Adipocyte (in vitro differentiated cells): ENCODE results near the gene KIF13A.

ENCODE experiments used
- DNase-seq: peaks from one replicate; pipeline ENCODE4 v3.0.0-alpha.2; 2015; ENCODE audit warnings: low read depth
- H3K27me3 ChIP-seq: replicated peaks from 2 replicates; pipeline ENCODE4 v1.7.0; 2013; ENCODE audit warnings: mild to moderate bottlenecking, low read length, moderate library complexity; ENCODE audit not compliant: control insufficient read depth, insufficient read depth
- H3K36me3 ChIP-seq: 2 replicates; pipeline ENCODE4 v1.7.0; 2013; ENCODE audit warnings: low read length, mild to moderate bottlenecking, moderate library complexity; ENCODE audit not compliant: control insufficient read depth, insufficient read depth, severe bottlenecking
- H3K4me1 ChIP-seq: 2 replicates; pipeline ENCODE4 v1.7.0; 2013; ENCODE audit warnings: mild to moderate bottlenecking, low read length, moderate library complexity; ENCODE audit not compliant: control insufficient read depth, insufficient read depth
- H3K4me3 ChIP-seq: 2 replicates; pipeline ENCODE4 v1.7.0; 2013; ENCODE audit warnings: mild to moderate bottlenecking, low read length, moderate library complexity
- H3K9ac ChIP-seq: 2 replicates; pipeline ENCODE4 v1.7.0; 2013; ENCODE audit warnings: mild to moderate bottlenecking, low read length, moderate library complexity
- H3K9me3 ChIP-seq: 2 replicates; pipeline ENCODE4 v1.7.0; 2013; ENCODE audit warnings: mild to moderate bottlenecking, low read length, moderate library complexity; ENCODE audit not compliant: control insufficient read depth

KIF13A gene

DNA sequence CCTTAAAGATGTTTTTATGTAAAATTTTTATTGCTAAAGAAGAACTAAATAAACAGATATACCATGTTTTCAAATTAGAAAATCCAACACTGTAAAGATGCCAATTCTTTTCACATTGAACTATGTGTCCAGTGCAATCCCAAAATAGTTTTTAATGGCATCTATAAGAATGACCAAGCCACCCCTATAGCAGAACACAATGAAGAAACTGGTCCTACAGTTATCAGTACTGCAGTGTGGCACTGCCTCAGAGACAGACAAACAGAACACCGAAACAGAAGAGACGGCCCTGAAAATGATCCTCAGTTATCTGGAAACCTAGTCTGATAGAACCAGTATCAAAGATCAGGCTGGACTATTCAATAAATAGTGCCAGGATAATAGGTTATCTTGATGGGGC is 41.9 kb downstream of the KIF13A start:
- Histone ChIP-seq H3K27me3 (no peaks in the 10 kb centered on the region), H3K9me3 (no peaks in the 10 kb centered on the region), H3K4me1 (peaks cover 27% of the 10 kb centered on the region), H3K4me3 (peak overlapping the region; percentile 47), H3K9ac (no peak overlapping the region), H3K36me3 (no peaks in the 10 kb centered on the region)
- no peak for DNase-seq

DNA sequence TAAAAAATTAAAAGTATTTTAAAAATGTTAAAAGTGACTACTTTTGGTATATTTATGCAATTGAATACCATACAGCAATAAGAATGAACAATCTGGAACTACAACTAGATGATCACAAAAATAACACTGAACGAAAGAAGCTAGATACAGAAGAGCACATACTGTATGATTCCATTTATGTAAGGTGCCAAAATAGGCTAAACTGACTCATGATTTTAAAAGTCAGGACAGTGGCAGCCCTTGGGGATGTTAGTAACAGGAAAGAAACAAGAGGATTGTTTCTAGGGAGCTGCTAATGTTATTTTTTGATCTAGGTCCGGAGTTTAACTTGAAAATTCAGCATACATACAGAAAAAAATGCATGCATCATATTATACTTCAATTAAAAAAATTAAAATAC is 42.3 kb downstream of the KIF13A start:
- Histone ChIP-seq H3K4me1 (peaks cover 23% of the 10 kb centered on the region), H3K9me3 (no peaks in the 10 kb centered on the region), H3K9ac (no peak overlapping the region), H3K36me3 (no peaks in the 10 kb centered on the region), H3K4me3 (peak overlapping the region; percentile 47), H3K27me3 (no peaks in the 10 kb centered on the region)
- peak; percentile 59 for DNase-seq

DNA sequence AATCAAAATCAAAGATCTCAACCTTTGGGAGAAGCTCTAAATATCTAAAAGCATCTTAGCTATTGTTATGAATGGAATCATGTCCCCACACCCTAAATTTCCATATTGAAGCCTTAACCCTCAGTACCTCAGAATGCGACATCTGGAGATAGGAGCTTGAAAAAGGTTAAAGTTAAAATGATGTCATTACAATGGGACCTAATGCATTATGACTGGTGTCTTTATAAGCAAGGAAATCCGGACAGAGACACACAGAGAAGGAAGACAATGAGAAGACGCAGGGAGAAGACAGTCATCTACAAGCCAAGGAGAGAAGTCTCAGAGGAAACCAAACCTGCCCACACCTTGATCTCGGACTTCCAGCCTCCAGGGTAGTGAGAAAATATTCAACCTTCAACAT is 46.1 kb downstream of the KIF13A start:
- Histone ChIP-seq H3K4me3 (no peak overlapping the region), H3K36me3 (no peaks in the 10 kb centered on the region), H3K4me1 (peaks cover 25% of the 10 kb centered on the region), H3K9ac (no peak overlapping the region), H3K27me3 (no peaks in the 10 kb centered on the region), H3K9me3 (no peaks in the 10 kb centered on the region)
- no peak for DNase-seq

DNA sequence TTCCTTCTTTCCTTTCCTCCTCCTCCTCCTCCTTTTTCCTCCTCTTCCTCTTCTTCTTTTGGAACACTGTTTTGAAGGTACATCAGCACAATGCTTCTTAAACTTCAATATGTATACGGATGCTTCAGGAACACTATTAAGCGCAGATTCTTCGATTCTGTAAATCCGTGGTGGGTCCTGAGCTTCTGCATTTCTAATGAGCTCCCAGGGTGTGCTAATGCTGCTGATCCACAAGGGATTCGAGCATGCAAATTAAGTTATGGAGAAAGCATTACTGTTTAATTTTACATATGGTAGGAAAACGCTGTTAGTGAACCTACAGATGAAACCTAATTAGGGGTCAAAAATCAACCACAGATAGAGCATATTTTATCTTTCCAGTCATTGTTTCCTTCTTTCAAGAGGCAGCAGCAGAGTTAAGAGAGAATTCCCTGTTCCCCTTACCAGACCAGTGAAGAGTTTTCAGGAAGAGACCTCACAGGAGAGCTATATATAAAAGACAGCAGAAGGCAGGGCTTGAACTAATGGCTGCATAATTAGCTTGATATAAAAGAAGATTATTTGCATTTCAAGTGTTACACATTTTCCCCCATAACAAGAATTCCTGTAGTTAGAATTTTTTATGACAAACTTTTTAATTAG is 47.2 kb downstream of the KIF13A start:
- Histone ChIP-seq H3K36me3 (no peaks in the 10 kb centered on the region), H3K4me3 (no peak overlapping the region)
- no peak for DNase-seq

DNA sequence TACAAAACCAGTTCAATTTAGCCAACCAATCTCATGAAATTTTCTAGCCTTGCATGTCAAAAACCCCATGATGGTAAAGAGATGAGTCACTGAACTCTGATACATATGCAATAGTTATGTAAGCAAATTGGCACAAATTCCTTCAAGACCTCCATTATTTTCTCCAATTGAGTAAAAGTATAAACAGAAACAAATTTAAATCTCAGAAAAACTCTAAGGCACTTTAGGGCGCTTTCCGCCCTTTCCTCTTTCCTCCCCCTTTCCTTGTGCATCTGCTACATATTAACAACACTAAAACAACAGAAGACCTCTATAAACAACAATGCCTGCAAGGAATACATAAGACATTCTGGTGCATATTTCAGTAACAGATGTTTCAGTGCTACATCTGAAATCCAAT is 48.5 kb downstream of the KIF13A start:
- no peaks in the 10 kb centered on the region for H3K36me3 ChIP-seq
- no peaks in the 10 kb centered on the region for H3K27me3 ChIP-seq
- DNase-seq: peak; percentile 76
- no peak overlapping the region for H3K9ac ChIP-seq
- peaks cover 23% of the 10 kb centered on the region for H3K4me1 ChIP-seq
- no peak overlapping the region for H3K4me3 ChIP-seq
- H3K9me3 ChIP-seq: no peaks in the 10 kb centered on the region

More for the DNA sequence above, 47.2 kb downstream of the KIF13A start:
- no peak overlapping the region for H3K9ac ChIP-seq
- H3K4me1 ChIP-seq: peaks cover 24% of the 10 kb centered on the region
- no peaks in the 10 kb centered on the region for H3K27me3 ChIP-seq
- no peaks in the 10 kb centered on the region for H3K9me3 ChIP-seq

DNA sequence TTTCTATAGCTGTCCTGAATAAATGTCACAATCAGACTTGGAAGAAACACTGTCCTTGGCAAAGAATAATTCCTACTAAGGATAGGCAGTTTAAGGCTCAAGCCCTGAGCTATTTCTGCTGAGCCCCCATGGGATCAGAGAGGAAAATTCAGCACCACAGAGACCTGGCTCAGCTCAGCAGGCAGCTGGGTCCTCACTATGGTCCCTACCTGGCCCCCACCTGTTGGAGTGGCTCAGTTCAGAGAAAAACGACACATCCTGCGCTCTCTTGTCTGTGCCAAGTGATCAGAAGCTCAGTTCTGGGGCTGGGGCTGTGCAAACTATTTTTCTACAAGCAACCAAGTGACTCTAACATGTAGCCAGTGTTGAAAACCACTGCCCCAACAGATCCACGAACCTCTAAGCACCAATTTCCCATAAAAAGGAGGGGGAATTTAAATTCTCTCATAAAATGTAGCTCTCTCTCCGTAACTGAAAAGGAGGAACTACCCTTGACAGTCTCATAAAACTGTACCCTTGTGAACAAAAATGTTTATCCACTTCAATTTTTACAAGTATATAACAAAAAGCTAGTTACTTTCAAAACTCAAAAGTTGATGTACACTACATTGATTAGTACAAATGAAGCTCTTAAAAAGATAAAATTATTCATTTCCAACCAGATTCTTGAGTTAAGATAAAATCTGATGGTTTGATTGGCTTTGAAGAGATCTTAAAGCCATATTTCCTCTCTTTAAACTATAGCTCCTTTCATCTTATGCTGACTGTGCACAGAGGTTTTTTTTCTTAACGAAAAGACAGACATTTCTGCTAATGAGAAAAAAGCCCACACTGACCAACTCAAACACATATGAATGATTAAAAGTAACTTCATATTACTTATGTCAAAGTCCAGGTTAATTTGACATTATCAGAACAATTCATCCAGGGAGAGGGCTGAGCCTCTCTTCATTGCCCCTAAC is 52.0 kb downstream of the KIF13A start:
- no peaks in the 10 kb centered on the region for H3K9me3 ChIP-seq
- H3K4me1 ChIP-seq: peaks cover 56% of the 10 kb centered on the region
- no peak overlapping the region for H3K9ac ChIP-seq
- no peaks in the 10 kb centered on the region for H3K36me3 ChIP-seq
- no peak for DNase-seq
- no peaks in the 10 kb centered on the region for H3K27me3 ChIP-seq
- no peak overlapping the region for H3K4me3 ChIP-seq

DNA sequence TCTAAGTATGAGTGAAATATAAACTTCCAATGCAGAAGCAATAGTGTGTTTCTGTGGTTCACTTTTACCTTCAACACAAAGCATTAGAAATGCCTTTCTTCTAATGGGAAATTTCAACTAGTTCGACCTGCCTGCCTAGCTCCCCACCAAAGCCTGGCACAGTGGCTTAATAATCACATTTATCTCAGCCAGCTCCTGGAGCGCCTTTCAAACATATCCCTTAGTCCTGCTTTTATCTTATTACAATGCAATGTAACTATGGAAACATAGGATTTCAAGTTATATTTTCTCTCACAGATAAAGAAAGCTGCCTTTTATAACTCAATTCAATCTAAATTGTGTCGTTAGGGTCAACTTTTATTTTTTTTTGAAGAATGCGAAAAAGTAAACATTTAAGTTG is 53.7 kb downstream of the KIF13A start:
- peaks cover 69% of the 10 kb centered on the region for H3K4me1 ChIP-seq
- no peak overlapping the region for H3K4me3 ChIP-seq
- H3K36me3 ChIP-seq: no peaks in the 10 kb centered on the region
- no peak for DNase-seq
- no peak overlapping the region for H3K9ac ChIP-seq
- no peaks in the 10 kb centered on the region for H3K27me3 ChIP-seq
- no peaks in the 10 kb centered on the region for H3K9me3 ChIP-seq

DNA sequence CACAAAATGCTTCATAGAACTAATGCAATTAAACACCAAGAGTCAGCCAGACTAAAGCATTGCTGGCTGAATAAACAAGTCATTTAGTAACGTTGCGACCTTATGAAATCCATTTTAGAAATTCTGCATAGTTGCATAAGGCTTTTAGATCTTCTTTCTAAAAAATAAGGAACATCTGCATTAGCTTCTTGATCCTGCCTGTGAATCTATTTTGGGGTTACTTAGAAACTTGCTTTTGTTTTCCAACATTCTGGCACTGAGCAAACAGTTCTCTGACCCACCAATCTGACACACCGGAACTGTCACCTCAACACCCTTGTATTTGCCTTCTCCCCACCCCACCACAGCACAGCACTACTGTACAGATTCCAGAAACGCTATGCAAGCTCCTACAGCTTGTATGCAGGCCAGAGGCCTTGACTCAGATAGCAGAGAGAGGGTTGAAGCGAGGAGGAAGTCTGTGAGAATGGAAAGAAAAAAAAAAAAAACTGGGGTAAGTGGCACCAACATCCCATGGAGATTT is 55.0 kb downstream of the KIF13A start:
- no peaks in the 10 kb centered on the region for H3K27me3 ChIP-seq
- H3K9me3 ChIP-seq: no peaks in the 10 kb centered on the region
- peak overlapping the region; percentile 78 for H3K9ac ChIP-seq
- H3K36me3 ChIP-seq: no peaks in the 10 kb centered on the region
- DNase-seq: peak; percentile 80
- H3K4me3 ChIP-seq: peak overlapping the region; percentile 67
- peaks cover 76% of the 10 kb centered on the region for H3K4me1 ChIP-seq

DNA sequence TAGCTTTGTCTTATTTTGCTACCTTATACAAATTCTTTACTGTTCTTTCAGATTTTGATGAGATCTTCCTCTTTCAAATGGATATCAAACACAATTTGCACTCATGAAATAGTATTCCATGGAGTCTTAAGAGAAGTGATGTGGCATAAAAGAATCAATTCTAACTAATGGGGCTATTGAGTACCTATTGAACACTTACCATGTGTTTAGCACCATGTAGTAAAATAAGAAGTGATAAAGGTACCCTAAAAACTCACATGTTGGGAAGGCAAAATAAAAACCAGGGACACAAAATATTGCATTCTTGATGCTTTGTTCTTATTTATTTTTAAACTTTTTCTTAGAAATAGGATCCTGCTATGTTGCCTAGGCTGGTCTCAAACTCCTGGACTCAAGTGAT is 56.2 kb downstream of the KIF13A start:
- Histone ChIP-seq H3K27me3 (no peaks in the 10 kb centered on the region), H3K36me3 (no peaks in the 10 kb centered on the region), H3K4me3 (no peak overlapping the region), H3K9ac (no peak overlapping the region), H3K4me1 (peaks cover 76% of the 10 kb centered on the region), H3K9me3 (no peaks in the 10 kb centered on the region)
- no peak for DNase-seq

DNA sequence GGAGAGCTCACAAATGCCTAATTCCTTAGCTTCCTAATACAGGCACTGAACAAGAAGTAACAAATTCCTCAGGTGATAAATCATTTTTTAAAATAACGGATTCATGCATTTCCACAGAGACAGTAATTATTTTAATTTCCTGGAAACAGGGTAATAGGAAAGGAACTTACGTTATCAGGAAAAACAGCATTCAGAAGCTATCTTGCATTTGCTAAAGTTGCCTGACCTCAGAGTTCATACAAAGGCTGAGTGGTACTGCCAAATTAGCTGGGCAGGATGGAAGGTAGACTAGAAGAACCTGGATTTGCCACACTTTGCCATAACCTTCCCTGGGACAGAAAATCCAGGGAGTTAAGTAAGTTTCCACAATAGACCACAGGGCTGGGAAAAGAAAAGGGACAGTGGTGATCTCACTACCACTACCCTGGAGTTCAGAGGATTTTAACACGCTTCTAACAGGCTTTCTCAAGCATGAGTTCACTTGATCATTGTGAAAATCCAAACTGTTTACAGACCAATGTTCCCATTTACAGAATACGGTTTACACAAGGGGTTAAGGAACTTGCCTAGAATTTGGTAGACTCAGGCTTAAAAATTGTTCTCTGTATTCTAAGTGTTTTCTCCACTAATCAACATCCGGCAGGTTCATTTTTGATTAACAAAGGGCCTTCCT is 57.0 kb downstream of the KIF13A start:
- H3K4me3 ChIP-seq: no peak overlapping the region
- no peak for DNase-seq

More for the DNA sequence above, 57.0 kb downstream of the KIF13A start:
- Histone ChIP-seq H3K4me1 (peaks cover 73% of the 10 kb centered on the region), H3K9ac (no peak overlapping the region), H3K9me3 (no peaks in the 10 kb centered on the region), H3K27me3 (no peaks in the 10 kb centered on the region), H3K36me3 (no peaks in the 10 kb centered on the region)
